Inferior parietal cortex (tissue), 1 donor: ENCODE data around the gene FAM236B.
"Not testable (repeated sequence)": the region's sequence is repeated elsewhere in the genome, so short reads cannot be mapped to it uniquely, and the experiment has no call there.

Experiments
- DNase-seq: peaks from one replicate; pipeline ENCODE4 v3.0.0-alpha.2; 2016; ENCODE audit errors: extremely low spot score

FAM236B gene

GRCh38 chrX:72782560-72782959, at the start of gene FAM236B:
FAM236B (minus strand) TSS chrX:72782660; CDS start chrX:72782560, 100 bp downstream.
- DNase-seq = not testable (repeated sequence)

DNA sequence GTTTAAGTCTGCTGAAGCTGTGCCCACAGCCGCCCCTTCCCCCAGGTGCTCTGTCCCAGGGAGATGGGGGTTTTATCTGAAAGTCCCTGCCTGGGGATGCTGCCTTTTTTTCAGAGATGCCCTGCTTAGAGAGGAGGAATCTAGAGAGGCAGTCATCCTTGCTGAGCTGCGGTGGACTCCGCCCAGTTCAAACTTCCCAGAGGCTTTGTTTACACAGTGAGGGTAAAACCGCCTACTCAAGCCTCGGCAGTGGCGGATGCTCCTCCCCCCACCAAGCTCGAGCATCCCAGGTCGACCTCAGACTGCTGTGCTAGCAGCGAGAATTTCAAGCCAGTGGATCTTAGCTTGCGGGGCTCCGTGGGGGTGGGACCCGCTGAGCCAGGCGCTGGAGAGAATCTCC, 48.2 kb upstream of the FAM236B start:
- not testable (repeated sequence) for DNase-seq

DNA sequence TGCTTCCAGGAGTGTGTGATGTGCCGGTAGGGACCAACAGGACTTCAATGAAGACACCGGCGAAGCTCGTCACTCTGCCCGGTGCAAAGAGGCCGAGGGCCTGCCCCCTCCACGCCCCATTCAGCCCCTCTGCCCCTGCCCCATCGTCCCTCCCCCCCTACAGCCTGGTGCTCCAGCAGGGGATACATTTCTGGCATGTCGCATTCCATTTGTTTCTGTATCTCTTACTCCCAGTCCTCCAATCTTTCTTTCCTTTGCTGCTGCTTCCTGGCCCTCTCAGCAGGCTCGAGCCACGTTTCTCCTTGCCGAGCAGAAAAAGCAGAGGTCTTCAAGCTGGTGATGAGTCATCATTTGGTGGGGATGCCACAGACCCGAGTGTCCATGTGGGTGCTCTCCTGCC, 25.6 kb upstream of the FAM236B start, which contains the start of gene FAM236D:
TSS of gene FAM236D (minus strand) at position 101 of the 400 bp plus-strand sequence. CDS start at position 1, 100 bp downstream.
- not testable (repeated sequence) for DNase-seq

GRCh38 chrX:72790390-72790789, 7.9 kb upstream of the FAM236B start:
- not testable (repeated sequence) for DNase-seq

DNA sequence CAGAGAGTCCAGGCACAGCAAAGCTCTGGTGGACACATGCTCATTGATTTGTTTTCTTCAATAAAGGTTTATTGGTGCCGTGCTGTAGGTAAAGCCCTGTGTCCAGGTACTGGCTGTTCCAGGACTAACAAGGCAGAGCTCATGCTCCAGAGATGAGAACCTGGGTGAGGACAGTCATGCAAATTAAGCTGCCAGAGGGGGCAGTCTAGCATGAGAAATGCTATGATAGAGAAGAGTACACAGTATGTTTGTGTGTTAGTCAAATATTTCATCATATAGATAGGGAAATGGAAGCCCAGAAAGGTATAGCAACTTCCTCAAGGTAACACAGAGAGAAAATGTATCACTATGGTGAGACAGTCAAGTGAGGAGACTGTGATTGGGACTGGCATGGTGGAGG, 5.7 kb upstream of the FAM236B start:
- DNase-seq = not testable (repeated sequence)

GRCh38 chrX:72783964-72784363, 1.5 kb upstream of the FAM236B start:
- DNase-seq = not testable (repeated sequence)

GRCh38 chrX:72783365-72783936, 991 bp upstream of the FAM236B start:
- DNase-seq = not testable (repeated sequence)

DNA sequence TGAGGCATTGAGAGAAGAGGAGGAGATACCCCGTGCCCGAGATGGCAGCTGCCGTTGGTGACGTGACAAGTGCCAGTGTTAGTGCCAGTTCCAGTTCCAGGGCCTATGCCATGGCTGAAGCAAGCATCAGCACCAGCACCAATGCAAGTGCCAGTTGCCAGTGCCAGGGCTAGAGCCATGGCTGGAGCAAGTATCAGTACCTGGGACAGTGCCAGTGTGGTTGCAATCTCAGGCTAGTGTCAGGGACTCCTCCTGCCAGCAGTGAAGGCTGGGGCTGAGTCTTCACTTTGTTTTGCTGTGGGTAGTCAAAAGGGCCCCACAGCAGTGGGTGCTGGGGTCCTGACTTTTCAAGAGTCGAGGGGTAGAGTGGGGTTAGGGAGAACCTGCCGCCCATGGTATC, 4.3 kb downstream of the FAM236B start:
- not testable (repeated sequence) for DNase-seq

DNA sequence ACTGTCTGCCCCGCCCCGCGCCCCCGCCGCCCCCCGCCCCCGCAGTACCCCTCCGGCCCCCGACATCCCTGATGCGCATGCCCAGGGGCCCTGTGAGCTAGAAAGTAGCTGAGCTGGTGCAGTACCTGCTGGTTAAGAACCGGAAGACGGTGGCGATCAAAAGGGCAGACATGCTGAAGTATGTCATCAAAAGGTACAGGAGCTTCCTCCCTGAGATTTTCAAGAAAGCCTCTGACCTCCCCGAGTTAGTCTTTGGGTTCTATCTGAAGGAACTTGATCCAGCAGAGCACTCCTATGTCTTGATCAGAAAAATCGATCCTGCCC, 5.0 kb downstream of the FAM236B start:
- not testable (repeated sequence) for DNase-seq

DNA sequence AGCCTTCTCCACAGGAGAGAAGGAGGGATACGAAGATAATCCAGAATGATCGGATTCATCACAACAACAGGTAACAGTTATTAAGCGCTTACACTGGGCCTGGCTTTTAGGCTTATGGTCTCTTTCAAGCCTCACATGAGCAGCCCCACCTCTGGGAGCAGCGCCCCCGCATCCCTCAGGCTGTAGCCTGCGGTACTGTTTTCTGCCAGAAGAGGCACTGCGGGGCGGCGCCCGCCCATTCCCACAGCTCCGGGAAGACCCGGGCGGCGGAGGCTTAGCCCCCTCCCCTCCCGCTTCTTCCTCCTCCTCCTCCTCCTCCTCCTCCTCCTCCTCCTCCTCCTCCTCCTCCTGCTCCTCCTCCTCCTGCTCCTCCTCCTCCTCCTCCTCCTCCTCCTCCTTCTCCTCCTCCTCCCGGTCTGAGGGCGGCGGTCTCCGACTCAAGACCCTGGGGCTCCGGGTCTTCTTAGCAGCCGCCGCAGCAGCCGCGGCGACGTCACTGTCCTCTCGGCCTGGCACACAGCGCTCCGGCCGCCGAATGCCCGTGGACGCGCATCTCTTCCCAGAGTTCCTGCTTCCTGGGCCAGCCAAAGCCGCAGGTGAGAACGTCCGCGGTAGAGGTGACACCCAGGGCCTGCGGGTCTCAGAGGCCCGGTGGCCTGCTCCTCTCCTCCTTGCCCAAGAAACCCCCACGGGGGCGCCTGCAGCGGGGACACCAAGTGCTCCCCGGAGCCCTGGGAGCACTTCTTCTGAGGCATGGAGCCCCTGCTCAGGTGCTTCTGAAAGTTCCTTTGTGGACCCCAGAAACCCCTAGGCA, 5.6 kb downstream of the FAM236B start, which contains the start of gene DMRTC1B:
TSS of gene DMRTC1B (plus strand) at position 238 of the 814 bp plus-strand sequence. CDS start 68,246 bp downstream, outside the sequence.
- not testable (repeated sequence) for DNase-seq

- not testable (repeated sequence) for DNase-seq
These were observed 22.0 kb downstream of the FAM236B start for GRCh38 chrX:72760454-72760853.

- not testable (repeated sequence) for DNase-seq
These were observed 33.9 kb downstream of the FAM236B start for GRCh38 chrX:72748545-72748944.

DNA sequence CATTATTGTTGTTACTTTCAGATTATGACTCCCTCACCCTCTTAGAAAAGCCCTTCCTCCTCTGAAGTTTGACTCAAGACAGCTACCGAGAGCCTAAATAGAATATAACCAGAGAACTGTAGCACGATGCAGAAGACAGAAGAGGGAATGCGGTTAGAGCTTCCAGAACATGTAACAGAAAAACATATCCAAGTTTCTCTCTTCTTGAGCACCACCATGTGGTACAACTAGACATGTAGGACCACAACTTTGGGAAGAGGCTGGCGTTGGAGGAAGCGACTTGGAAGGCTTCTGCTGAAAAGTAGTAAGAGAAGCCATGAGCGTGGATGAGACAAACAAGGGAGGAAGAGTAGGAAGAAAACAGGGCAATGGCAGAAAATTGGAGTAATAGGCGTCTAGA, 36.9 kb downstream of the FAM236B start:
- DNase-seq = not testable (repeated sequence)

DNA sequence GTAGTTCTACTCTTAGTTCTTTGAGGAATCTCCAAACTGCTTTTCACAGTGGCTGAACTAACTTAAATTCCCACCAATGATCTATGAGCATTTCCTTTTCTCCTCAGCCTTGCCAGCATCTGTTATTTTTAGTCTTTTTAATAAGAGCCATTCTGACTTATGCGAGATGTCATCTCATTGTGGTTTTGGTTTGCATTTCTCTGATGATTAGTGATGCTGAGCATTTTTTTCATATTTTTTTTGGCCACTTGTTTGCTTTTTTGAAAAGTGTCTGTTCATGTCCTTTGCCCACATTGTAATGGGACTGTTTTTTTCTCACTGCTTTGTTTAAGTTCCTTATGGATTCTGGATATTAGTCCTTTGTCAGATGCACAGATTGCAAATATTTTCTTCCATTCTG, 46.9 kb downstream of the FAM236B start:
- no peak for DNase-seq

DNA sequence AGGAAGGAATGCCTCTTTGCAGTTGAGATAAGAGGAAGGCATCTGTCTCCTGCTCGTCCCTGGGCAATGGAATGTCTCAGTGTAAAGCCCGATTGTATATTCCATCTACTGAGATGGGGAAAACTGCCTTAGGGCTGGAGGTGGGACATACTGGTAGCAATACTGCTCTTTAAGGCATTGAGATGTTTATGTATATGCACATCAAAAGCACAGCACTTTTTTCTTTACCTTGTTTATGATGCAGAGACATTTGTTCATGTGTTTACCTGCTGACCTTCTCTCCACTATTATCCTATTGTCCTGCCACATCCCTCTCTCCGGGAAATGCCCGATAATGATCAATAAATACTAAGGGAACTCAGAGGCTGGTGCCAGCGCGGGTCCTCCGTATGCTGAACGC, 48.8 kb downstream of the FAM236B start:
- not testable (repeated sequence) for DNase-seq
